Stomach (tissue), 9 donors: Measurements from ENCODE around the gene ARL14. TPM values are rescaled to one million over a fixed set of nuclear protein-coding genes. Genes with fewer than 3 reads are reported as not detected.

Experiments
- DNase-seq, 2 donors: peaks; one replicate each; pipeline versions ENCODE4 v3.0.0 to v3.0.0-alpha.2; 2013 to 2019
- H3K27ac ChIP-seq, 5 donors: fragments of 200-600 bp in 4 of 5; sonication (generic) in 4 of 5; one replicate each; pipeline ENCODE4 v1.5.1; 2013 to 2019; ENCODE audit warnings: mild to moderate bottlenecking in 1 of 5, moderate library complexity in 1 of 5
- H3K27me3 ChIP-seq, 3 donors: fragments of 200-600 bp; sonication (generic); one replicate each; pipeline ENCODE4 v1.5.1; 2017 to 2019; ENCODE audit warnings: mixed run types in 1 of 3
- H3K36me3 ChIP-seq, 4 donors: fragments of 200-600 bp; sonication (generic); 1 replicate in 3 of 4; 2 replicates in 1 of 4; pipeline ENCODE4 v1.5.1; 2016 to 2019
- H3K4me1 ChIP-seq, 4 donors: fragments of 200-600 bp; sonication (generic); one replicate each; pipeline ENCODE4 v1.5.1; 2016 to 2019
- H3K4me3 ChIP-seq, 4 donors: fragments of 200-600 bp; sonication (generic) in 3 of 4; one replicate each; pipeline ENCODE4 v1.5.1; 2016 to 2019; ENCODE audit warnings: mild to moderate bottlenecking in 1 of 4
- H3K9me3 ChIP-seq, 4 donors: fragments of 200-600 bp; sonication (generic); one replicate each; pipeline ENCODE4 v1.5.1; 2016 to 2019
- CTCF ChIP-seq, 7 experiments: fragments of 450-650 bp in 4 of 7; fragments of 200-600 bp in 3 of 7; sonication (generic) in 3 of 7; IDR thresholded peaks; one replicate each; pipeline ENCODE4 v1.5.1; 2016 to 2019; ENCODE audit warnings: antibody characterized with exemption in 7 of 7, control low read depth in 2 of 7, mild to moderate bottlenecking in 1 of 7
- EP300 ChIP-seq: sonication (generic); formaldehyde crosslinking; IDR thresholded peaks from one replicate; pipeline ENCODE4 v1.6.1; 2017; ENCODE audit warnings: antibody characterized with exemption
- POLR2A ChIP-seq, 4 donors: fragments of 450-650 bp; IDR thresholded peaks; one replicate each; pipeline ENCODE4 v1.6.1; 2016; ENCODE audit warnings: antibody characterized with exemption in 4 of 4, control low read depth in 2 of 4, mild to moderate bottlenecking in 1 of 4, moderate library complexity in 1 of 4
- POLR2AphosphoS5 ChIP-seq, 3 donors: sonication (generic); formaldehyde crosslinking; IDR thresholded peaks; one replicate each; pipeline ENCODE4 v1.6.1; 2016; ENCODE audit warnings: antibody characterized with exemption in 3 of 3
- WGBS, 5 donors: extraction: QIAGEN DNeasy Blood & Tissue Kit in 3 of 5; methylation state at CpG; one replicate each; pipeline versions ENCODE4 v1.1.5 to v1.1.7; 2013 to 2018; 5-methylcytosine and 5-hydroxymethylcytosine counted together
- intact Hi-C: fragments of 100-400 bp; cut with DNase I; formaldehyde crosslinking; loops from one replicate; pipeline ENCODE4 v1.15.1; 2023; ENCODE audit warnings: low total_unique reads
- polyA plus RNA-seq, 3 donors: library from polyadenylated mRNA; stranded (reverse); fragments of 200-250 nt; gene quantifications; one replicate each; pipeline ENCODE4 v1.2.3, GENCODE V29; 2013
- total RNA-seq, 5 donors: library from RNA; depleted of rRNA; stranded (reverse); fragments of >200 nt; gene quantifications; one replicate each; pipeline versions ENCODE4 v1.1.0 to v1.2.3, GENCODE V29; 2014 to 2016
- donor health status: healthy with polysubstance abuse.
- donor health status: Bipolar disorder and iron deficiency.
- donor health status: healthy.

The ARL14 gene
- total and polyA plus RNA-seq, 8 donors, result 4.3 to 181 (median 23.4) TPM

- Histone ChIP-seq H3K9me3 (no peaks in the 10 kb centered on the region), H3K27ac (no peak overlapping the region), H3K27me3 (no peaks in the 10 kb centered on the region), H3K36me3 (no peaks in the 10 kb centered on the region), H3K4me1 (peaks cover 0 to 6% (median 0%) of the 10 kb centered on the region in 4 donors), H3K4me3 (no peak overlapping the region)
- intact Hi-C loops, result no loop called here
- 79 to 100% (median 89%) methylated on average over 1 of the region's 1 CpG for WGBS, 5 donors
- no peak for TF ChIP-seq POLR2AphosphoS5 (IDR thresholded peaks at IDR 0.05)
- no peak for TF ChIP-seq EP300
- no peak for TF ChIP-seq POLR2A (IDR thresholded peaks at IDR 0.05)
- TF ChIP-seq CTCF (IDR thresholded peaks at IDR 0.05), result no peak
- no peak for DNase-seq
These were observed 20.8 kb downstream of the ARL14 start for GRCh38 chr3:160697637-160698380.

- H3K4me3 ChIP-seq, result no peak overlapping the region
- TF ChIP-seq POLR2AphosphoS5 (IDR thresholded peaks at IDR 0.05) (no peak), EP300 (no peak), POLR2A (IDR thresholded peaks at IDR 0.05) (no peak), CTCF (IDR thresholded peaks at IDR 0.05) (no peak)
- H3K9me3 ChIP-seq, result no peaks in the 10 kb centered on the region
- no peaks in the 10 kb centered on the region for H3K36me3 ChIP-seq
- intact Hi-C loops, result no loop called here
- peaks cover 0 to 6% (median 0%) of the 10 kb centered on the region in 4 donors for H3K4me1 ChIP-seq
- no peak overlapping the region for H3K27ac ChIP-seq
- WGBS, 5 donors, result 87 to 92% (median 88%) methylated on average over 1 of the region's 1 CpG
- DNase-seq, result no peak
- H3K27me3 ChIP-seq, result no peaks in the 10 kb centered on the region
These were observed 21.7 kb downstream of the ARL14 start for GRCh38 chr3:160698599-160699195.

GRCh38 chr3:160701490-160701889, 24.5 kb downstream of the ARL14 start:
- H3K4me3 ChIP-seq, result no peak overlapping the region
- intact Hi-C loops, result no loop called here
- TF ChIP-seq POLR2A (IDR thresholded peaks at IDR 0.05) (no peak), EP300 (no peak), CTCF (IDR thresholded peaks at IDR 0.05) (no peak), POLR2AphosphoS5 (IDR thresholded peaks at IDR 0.05) (no peak)
- WGBS, 5 donors, result 87 to 100% (median 94%) methylated on average over 1 of the region's 1 CpG
- H3K9me3 ChIP-seq, result no peaks in the 10 kb centered on the region
- no peak for DNase-seq
- no peaks in the 10 kb centered on the region for H3K36me3 ChIP-seq
- H3K27me3 ChIP-seq, result no peaks in the 10 kb centered on the region
- no peak overlapping the region for H3K27ac ChIP-seq
- H3K4me1 ChIP-seq, result peaks cover 0 to 6% (median 0%) of the 10 kb centered on the region in 4 donors

- no peak for DNase-seq
- intact Hi-C loops, result no loop called here
- no peaks in the 10 kb centered on the region for H3K9me3 ChIP-seq
- TF ChIP-seq CTCF (IDR thresholded peaks at IDR 0.05), result no peak
- no peak for TF ChIP-seq EP300
- peaks cover 0 to 6% (median 0%) of the 10 kb centered on the region in 4 donors for H3K4me1 ChIP-seq
- H3K27me3 ChIP-seq, result no peaks in the 10 kb centered on the region
- no peaks in the 10 kb centered on the region for H3K36me3 ChIP-seq
- no peak overlapping the region for H3K4me3 ChIP-seq
- H3K27ac ChIP-seq, result no peak overlapping the region
- WGBS, 5 donors, result 93 to 98% (median 95%) methylated on average over 1 of the region's 1 CpG
These were observed 25.3 kb downstream of the ARL14 start for GRCh38 chr3:160702290-160702689.
